ENCODE data around the gene SPRED3. TPM values are rescaled to one million over a fixed set of nuclear protein-coding genes. Genes with fewer than 3 reads are reported as not detected.

SPRED3 gene
- total RNA-seq, 1 experiment from 2014 or later: 3.2 TPM

GRCh38 chr19:38373907-38374331 is 14.6 kb upstream of the SPRED3 start:
- DNase-seq (ENCODE audit: low spot score): no peak

GRCh38 chr19:38374332-38375097 is 14.0 kb upstream of the SPRED3 start, which contains the start of gene PSMD8:
Gene PSMD8, plus strand, starts transcription at chr19:38374571. Its CDS starts 31 bp downstream, at chr19:38374602.
- DNase-seq (ENCODE audit: low spot score): peak; percentile 100

GRCh38 chr19:38375098-38375493 is 13.4 kb upstream of the SPRED3 start:
- peak; percentile 48 for DNase-seq (ENCODE audit: low spot score)

- DNase-seq (ENCODE audit: low spot score): no peak
Measured at GRCh38 chr19:38375748-38376147, 12.7 kb upstream of the SPRED3 start.

- no peak for DNase-seq (ENCODE audit: low spot score)
Measured at GRCh38 chr19:38376576-38376975, 11.9 kb upstream of the SPRED3 start.

- no peak for DNase-seq (ENCODE audit: low spot score)
Measured at GRCh38 chr19:38377052-38377451, 11.4 kb upstream of the SPRED3 start.

- no peak for DNase-seq (ENCODE audit: low spot score)
Measured at GRCh38 chr19:38378866-38379265, 9.6 kb upstream of the SPRED3 start.

- no peak for DNase-seq (ENCODE audit: low spot score)
Measured at GRCh38 chr19:38381138-38381537, 7.4 kb upstream of the SPRED3 start.

- no peak for DNase-seq (ENCODE audit: low spot score)
Measured at GRCh38 chr19:38383184-38383583, 5.3 kb upstream of the SPRED3 start.

- DNase-seq (ENCODE audit: low spot score): no peak
Measured at GRCh38 chr19:38383743-38384142, 4.8 kb upstream of the SPRED3 start.

GRCh38 chr19:38384209-38385027 is 4.1 kb upstream of the SPRED3 start:
- peak; percentile 62 for DNase-seq (ENCODE audit: low spot score)

- DNase-seq (ENCODE audit: low spot score): no peak
Measured at GRCh38 chr19:38385057-38385803, 3.3 kb upstream of the SPRED3 start.

- DNase-seq (ENCODE audit: low spot score): no peak
Measured at GRCh38 chr19:38385804-38386257, 2.7 kb upstream of the SPRED3 start.

- no peak for DNase-seq (ENCODE audit: low spot score)
Measured at GRCh38 chr19:38386300-38386970, 2.1 kb upstream of the SPRED3 start.

- DNase-seq (ENCODE audit: low spot score): no peak
Measured at GRCh38 chr19:38386971-38387549, 1.4 kb upstream of the SPRED3 start.

- DNase-seq (ENCODE audit: low spot score): peak; percentile 97
Measured at GRCh38 chr19:38387550-38388348, 748 bp upstream of the SPRED3 start, which contains the start of gene GGN. Gene GGN, minus strand, starts transcription at chr19:38388034. Its CDS starts 773 bp downstream, at chr19:38387261.

- no peak for DNase-seq (ENCODE audit: low spot score)
Measured at GRCh38 chr19:38389101-38389925, 816 bp downstream of the SPRED3 start.

GRCh38 chr19:38389957-38390924 is 1.7 kb downstream of the SPRED3 start:
- no peak for DNase-seq (ENCODE audit: low spot score)

All from HT-29 (cell line).